Forelimb muscle (tissue), 1 donor: ENCODE results near the gene TXNL4B. TPM values are rescaled to one million over a fixed set of nuclear protein-coding genes. Genes with fewer than 3 reads are reported as not detected.
A peak's percentile ranks its signal among the peaks of the same experiment; 100 is the strongest.

Experiments
- DNase-seq: peaks from one replicate; pipeline ENCODE4 v3.0.0-alpha.2; 2013; ENCODE audit warnings: low read depth
- polyA plus RNA-seq: library from polyadenylated mRNA; unstranded; fragments of 120-200 nt; gene quantifications from one replicate; pipeline ENCODE4 v1.2.1, GENCODE V29; 2013; ENCODE audit not compliant: insufficient read length

TXNL4B gene
- 11.7 TPM for polyA plus RNA-seq

GRCh38 chr16:72093448-72094265 lies at the start of gene TXNL4B, which contains the start of gene DHX38:
Gene TXNL4B (minus strand): TSS chr16:72093620. CDS start chr16:72090749, 2,871 bp downstream.
Gene DHX38 (plus strand): TSS chr16:72093847. CDS start chr16:72096158, 2,311 bp downstream.
- DNase-seq: peak; percentile 99

- no peak for DNase-seq
These were observed 49.1 kb upstream of the TXNL4B start for GRCh38 chr16:72142476-72142875.

GRCh38 chr16:72139908-72140307 lies 46.5 kb upstream of the TXNL4B start:
- no peak for DNase-seq

DNA sequence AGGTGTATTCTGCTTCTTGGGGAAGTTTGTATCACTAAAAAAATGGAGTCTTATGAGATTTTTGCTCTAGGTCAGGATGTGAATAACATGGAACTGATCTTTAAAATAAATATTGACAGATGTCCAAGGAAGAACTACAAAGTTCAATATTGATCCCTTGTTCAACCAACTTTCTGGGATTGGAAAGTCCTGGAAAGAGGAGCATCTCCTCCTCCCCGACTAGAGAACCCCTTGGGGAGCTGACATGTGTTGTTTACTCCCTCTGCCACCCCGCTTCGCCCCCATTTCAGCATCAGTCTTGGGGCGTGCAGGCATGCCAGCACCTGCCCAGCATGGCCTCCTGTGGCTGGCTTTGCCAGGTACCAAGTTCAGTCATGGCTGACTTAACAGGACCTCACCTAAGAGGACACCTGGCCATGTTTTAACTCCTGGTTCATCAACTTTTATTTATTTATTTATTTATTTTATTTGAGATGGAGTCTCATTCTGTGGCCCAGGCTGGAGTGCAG lies 44.7 kb upstream of the TXNL4B start:
- DNase-seq: no peak

- DNase-seq: no peak
These were observed 44.1 kb upstream of the TXNL4B start for GRCh38 chr16:72137380-72138063.

DNA sequence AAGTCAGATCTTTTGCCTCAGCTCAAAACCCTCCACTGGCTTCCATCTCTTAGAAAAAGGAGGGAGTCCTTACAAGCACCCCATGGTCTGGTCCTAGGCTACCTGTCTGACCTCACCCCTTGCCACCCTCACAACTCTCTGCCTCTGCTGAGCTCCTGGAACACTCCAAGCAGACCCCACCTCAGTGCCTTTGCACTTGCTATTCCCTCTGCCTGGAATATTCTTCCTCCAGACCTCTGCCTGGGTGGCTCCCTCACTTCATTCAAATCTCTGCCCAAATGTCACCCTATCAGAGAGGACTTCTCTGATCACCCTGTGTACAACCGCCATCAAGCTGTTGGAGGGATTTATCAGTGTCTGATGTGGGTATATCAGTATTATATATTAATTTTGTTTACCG lies 41.1 kb upstream of the TXNL4B start:
- DNase-seq: no peak

DNA sequence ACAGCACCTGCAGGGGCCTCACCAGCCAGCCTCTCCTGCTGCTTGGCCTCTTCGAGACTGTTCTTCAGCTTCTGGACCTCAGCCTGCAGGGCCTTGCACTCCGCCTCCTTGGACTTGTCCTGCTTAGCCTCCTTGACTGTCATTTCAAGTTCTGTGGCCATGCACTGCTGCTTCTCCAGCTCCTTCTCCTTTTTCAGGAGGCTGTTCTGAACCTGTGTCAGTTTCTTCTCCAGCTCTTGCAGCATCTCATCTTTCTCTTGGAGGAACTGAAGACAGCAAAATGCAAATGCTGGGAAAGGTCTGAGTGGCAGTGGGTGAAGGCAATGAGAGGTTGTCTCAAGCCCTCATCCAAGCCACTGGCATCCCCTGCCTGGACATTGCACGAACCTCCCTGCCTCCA lies 39.3 kb upstream of the TXNL4B start:
- DNase-seq: no peak

GRCh38 chr16:72131036-72131435 lies 37.6 kb upstream of the TXNL4B start:
- DNase-seq: no peak

- no peak for DNase-seq
These were observed 36.7 kb upstream of the TXNL4B start for GRCh38 chr16:72129976-72130656.

- no peak for DNase-seq
These were observed 35.3 kb upstream of the TXNL4B start for GRCh38 chr16:72128701-72129100.

DNA sequence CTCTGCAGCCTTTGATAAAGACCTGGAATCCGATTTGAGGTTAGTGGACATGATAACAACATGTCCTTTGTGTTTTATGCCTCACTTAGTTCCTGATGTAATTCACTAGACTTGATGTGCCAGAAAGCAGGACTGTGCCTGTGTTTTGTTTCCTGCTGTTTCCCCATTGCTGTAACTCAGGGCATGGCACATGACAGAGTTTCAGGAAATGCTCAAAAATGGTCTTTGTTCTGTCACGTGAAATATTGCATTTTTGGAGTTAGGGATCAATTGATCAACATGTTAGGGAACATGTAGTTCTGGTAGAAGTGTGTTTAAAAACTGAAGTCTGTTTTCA lies 33.0 kb upstream of the TXNL4B start:
- DNase-seq: no peak

DNA sequence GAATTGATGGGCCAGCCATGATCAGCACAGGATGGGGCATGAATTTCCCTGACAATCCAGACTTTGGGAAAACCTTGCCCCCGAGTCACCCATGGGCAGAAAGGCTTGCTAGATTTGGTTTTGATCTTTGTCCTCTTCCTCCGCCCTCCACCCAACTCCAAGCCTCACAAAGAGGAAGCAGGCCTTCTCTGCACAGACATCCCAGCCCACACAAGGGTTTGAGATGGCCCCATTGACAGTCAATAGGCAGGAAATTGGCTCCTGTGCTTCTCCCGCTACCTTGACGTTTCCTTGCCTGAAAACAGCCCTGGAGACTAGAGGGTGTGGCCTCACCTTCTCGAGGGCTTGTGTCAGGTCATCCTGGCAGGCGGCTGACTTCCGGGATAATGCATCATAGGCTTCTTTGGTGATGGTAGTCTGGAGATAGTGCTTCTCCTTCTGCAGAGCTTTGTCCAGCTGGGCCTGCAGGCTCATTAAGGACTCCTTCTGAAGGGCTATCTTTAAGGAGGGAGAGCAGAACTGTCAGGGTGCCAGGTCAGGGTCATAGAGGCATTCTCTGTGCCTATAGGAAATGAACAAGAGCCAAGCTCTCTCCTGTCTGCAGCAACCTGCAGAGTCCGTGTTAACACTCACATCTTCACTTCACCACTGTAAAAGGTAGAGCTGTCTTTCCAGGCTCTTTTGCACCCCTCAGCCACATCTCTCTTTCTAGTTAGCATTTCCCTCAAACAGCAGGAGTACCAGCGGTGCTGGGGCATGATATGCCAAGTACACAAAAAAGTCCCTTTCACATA lies 32.4 kb upstream of the TXNL4B start:
- no peak for DNase-seq

GRCh38 chr16:72124761-72125634 lies 31.6 kb upstream of the TXNL4B start:
- DNase-seq: peak; percentile 43

DNA sequence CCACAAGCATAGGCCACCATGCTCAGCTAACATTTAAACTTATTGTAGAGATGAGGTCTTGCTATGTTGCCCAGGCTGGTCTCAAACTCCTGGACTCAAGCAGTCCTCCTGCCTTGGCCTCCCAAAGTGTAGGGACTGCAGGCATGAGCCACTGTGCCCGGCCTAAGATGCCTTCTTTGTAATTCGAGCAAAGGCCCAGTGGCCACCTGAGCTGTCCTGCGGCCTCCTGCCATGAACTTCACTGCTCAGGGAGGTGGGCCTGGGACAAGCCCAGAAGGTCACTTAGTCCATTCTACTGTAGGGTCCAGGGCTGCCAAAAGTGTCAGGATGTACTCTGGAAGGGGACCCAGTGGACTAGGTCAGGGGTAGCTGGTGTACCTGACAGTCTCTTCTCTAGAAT lies 30.7 kb upstream of the TXNL4B start:
- no peak for DNase-seq

- DNase-seq: no peak
These were observed 30.0 kb upstream of the TXNL4B start for GRCh38 chr16:72123426-72123825.

- DNase-seq: no peak
These were observed 29.5 kb upstream of the TXNL4B start for GRCh38 chr16:72122916-72123315.

DNA sequence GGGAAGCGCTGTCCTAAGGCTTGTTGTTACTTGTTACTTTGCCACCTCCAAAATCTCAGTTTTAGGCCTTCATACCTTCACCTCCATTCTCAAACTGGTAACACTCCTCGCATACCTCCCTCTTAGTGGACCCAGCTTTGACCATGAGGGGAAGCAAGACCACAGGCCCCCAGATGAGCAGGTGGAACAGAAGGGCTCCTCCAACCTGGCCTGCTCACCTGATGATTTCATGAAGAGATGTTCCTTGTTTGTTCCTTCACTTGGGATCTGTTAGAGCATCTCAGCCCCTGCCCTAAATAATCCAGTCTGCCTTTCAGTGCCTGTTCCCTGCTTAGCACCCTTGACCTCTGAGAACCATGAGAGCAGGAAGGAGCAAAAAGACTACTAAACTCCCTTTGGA lies 28.9 kb upstream of the TXNL4B start:
- no peak for DNase-seq

GRCh38 chr16:72120026-72120425 lies 26.6 kb upstream of the TXNL4B start:
- DNase-seq: no peak

DNA sequence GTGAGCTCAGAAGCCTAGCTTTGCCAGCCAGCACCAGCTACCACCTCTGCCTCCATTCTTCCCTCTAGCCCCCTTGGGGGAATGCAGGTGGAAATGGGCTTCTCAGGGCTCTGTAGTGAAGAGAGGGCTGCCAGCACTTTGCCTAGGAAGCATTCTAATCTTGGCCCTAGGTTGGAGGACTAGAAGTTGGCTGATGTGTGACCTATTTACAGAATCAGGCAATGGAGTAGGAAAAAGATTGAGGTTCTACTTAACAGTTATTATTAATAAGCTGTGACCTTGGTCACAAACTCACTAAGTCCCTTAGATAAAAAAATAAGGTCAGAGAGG lies 20.2 kb upstream of the TXNL4B start:
- DNase-seq: no peak

DNA sequence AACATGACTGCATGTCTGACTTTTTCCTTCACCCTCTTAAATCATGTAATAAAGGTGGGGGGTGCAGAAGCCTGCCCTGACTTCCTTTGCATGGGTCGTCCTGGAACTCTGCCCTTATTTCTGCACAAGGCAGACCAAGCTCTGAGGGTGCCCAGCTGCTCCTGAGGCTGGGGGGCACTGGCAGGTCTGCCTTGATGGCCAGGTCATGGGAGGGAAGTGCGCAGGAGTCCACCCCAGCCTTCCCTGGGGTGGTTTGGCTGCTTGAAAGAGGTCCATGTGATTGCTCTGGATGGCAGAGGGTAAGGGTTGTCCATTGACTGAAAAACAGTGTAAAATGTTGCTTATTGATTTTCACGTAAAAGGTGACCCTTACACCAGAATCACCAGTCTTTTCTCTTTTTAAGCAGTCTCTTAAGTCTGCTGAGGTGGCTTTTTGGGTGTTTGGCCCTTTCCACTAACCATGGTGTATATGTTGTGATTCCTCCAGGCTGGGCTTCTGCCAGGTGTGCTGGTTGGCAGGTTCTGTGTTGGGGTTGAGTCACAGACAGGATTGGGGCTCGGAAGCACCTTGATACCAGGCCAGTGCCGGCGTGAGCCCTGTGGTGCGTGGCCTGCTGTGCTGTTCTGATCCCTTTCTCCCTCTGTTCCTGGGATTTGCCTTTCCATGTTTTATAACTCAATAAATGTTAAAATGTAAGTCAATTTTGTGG lies 19.6 kb upstream of the TXNL4B start:
- DNase-seq: no peak
